SK-N-SH treated with all-trans-retinoic acid at 6 μM for 48 hours (cell line): ENCODE results near the gene CYP46A1.

ENCODE experiments used
- ARNTL ChIP-seq: fragments of 450-650 bp; formaldehyde crosslinking; IDR thresholded peaks from 2 replicates; pipeline ENCODE4 v1.5.0; 2020; ENCODE audit warnings: low read depth, mild to moderate bottlenecking, moderate library complexity, borderline replicate concordance
- PATZ1 ChIP-seq: fragments of 250-450 bp; sonication (Bioruptor Pico); IDR thresholded peaks from 2 replicates; pipeline ENCODE4 v1.8.0; 2020; ENCODE audit warnings: mild to moderate bottlenecking, moderate library complexity, borderline replicate concordance
- POU6F1 ChIP-seq: fragments of 250-450 bp; sonication (Bioruptor Pico); IDR thresholded peaks from 2 replicates; pipeline ENCODE4 v1.8.0; 2021; ENCODE audit warnings: low read depth, mild to moderate bottlenecking, moderate library complexity, borderline replicate concordance
- RARB ChIP-seq: fragments of 250-450 bp; sonication (Bioruptor Pico); IDR thresholded peaks from 2 replicates; pipeline ENCODE4 v1.8.0; 2021; ENCODE audit warnings: mild to moderate bottlenecking, moderate library complexity

- TF ChIP-seq PATZ1 (CRISPR knock-in tag) (no peak), ARNTL (no peak), RARB (CRISPR knock-in tag) (no peak), POU6F1 (CRISPR knock-in tag) (no peak)
Measured at GRCh38 chr14:99679111-99679510, 5.0 kb upstream of the CYP46A1 start.
